Gastrocnemius medialis (tissue), 4 donors: ENCODE data around the gene SYT2. TPM values are rescaled to one million over a fixed set of nuclear protein-coding genes. Genes with fewer than 3 reads are reported as not detected.

Experiments
- ATAC-seq, 2 donors: fragments of 150-250 bp; one replicate each; pipeline ENCODE4 v1.9.1; 2016
- DNase-seq, 2 donors: peaks; one replicate each; pipeline ENCODE4 v3.0.0-alpha.2; 2019
- H3K27ac ChIP-seq, 4 donors: fragments of 200-600 bp; sonication (generic); 1 replicate in 1 of 4; 2 replicates in 3 of 4; pipeline ENCODE4 v1.5.1; 2016 to 2018; ENCODE audit warnings: mild to moderate bottlenecking in 2 of 4, moderate library complexity in 1 of 4
- H3K27me3 ChIP-seq, 3 donors: fragments of 200-600 bp; sonication (generic) in 2 of 3; 1 replicate in 1 of 3; 2 replicates in 2 of 3; pipeline versions ENCODE4 v1.5.1 to v1.6.0; 2016 to 2019; ENCODE audit warnings: mild to moderate bottlenecking in 1 of 3, moderate library complexity in 1 of 3
- H3K36me3 ChIP-seq, 2 donors: fragments of 200-600 bp; sonication (generic) in 1 of 2; one replicate each; pipeline ENCODE4 v1.5.1; 2017 to 2018
- H3K4me1 ChIP-seq, 2 donors: fragments of 200-600 bp; sonication (generic) in 1 of 2; one replicate each; pipeline ENCODE4 v1.5.1; 2016 to 2017; ENCODE audit warnings: mild to moderate bottlenecking in 2 of 2
- H3K4me3 ChIP-seq, 4 donors: fragments of 200-600 bp; sonication (generic) in 3 of 4; 1 replicate in 1 of 4; 2 replicates in 3 of 4; pipeline ENCODE4 v1.5.1; 2016 to 2019; ENCODE audit warnings: mild to moderate bottlenecking in 2 of 4
- H3K9me3 ChIP-seq, 3 donors: fragments of 200-600 bp; sonication (generic) in 2 of 3; 1 replicate in 1 of 3; 2 replicates in 2 of 3; pipeline ENCODE4 v1.5.1; 2016 to 2019
- POLR2A ChIP-seq, 2 donors: fragments of 450-650 bp; IDR thresholded peaks; one replicate each; pipeline ENCODE4 v1.6.1; 2017; ENCODE audit warnings: antibody characterized with exemption in 2 of 2, mild to moderate bottlenecking in 2 of 2, moderate library complexity in 2 of 2
- in situ Hi-C, 4 donors: fragments of 200-750 bp; cut with MboI; loops; one replicate each; pipeline versions ENCODE4 v1.15.0 to v1.8.0; 2017; ENCODE audit warnings: low sequenced_read_pairs in 4 of 4
- intact Hi-C: fragments of 100-400 bp; cut with DNase I; formaldehyde crosslinking; loops from one replicate; pipeline ENCODE4 v1.15.1; 2023; ENCODE audit warnings: low total_unique reads
- total RNA-seq, 4 donors: library from RNA; depleted of rRNA; stranded (reverse); fragments of >200 nt; gene quantifications; one replicate each; pipeline versions ENCODE4 v1.1.0 to v1.2.3, GENCODE V29; 2016
- TF ChIP-seq, protein P1 (sequence below), 5 experiments: fragments of 450-650 bp in 3 of 5; fragments of 200-600 bp in 2 of 5; sonication (generic) in 2 of 5; IDR thresholded peaks in 4 of 5; conservative IDR thresholded peaks in 1 of 5; 1 replicate in 4 of 5; 2 replicates in 1 of 5; pipeline ENCODE4 v1.5.1; 2016 to 2019; ENCODE audit warnings: antibody characterized with exemption in 5 of 5, mild to moderate bottlenecking in 3 of 5, moderate library complexity in 3 of 5

The SYT2 gene
- not detected for total RNA-seq

DNA sequence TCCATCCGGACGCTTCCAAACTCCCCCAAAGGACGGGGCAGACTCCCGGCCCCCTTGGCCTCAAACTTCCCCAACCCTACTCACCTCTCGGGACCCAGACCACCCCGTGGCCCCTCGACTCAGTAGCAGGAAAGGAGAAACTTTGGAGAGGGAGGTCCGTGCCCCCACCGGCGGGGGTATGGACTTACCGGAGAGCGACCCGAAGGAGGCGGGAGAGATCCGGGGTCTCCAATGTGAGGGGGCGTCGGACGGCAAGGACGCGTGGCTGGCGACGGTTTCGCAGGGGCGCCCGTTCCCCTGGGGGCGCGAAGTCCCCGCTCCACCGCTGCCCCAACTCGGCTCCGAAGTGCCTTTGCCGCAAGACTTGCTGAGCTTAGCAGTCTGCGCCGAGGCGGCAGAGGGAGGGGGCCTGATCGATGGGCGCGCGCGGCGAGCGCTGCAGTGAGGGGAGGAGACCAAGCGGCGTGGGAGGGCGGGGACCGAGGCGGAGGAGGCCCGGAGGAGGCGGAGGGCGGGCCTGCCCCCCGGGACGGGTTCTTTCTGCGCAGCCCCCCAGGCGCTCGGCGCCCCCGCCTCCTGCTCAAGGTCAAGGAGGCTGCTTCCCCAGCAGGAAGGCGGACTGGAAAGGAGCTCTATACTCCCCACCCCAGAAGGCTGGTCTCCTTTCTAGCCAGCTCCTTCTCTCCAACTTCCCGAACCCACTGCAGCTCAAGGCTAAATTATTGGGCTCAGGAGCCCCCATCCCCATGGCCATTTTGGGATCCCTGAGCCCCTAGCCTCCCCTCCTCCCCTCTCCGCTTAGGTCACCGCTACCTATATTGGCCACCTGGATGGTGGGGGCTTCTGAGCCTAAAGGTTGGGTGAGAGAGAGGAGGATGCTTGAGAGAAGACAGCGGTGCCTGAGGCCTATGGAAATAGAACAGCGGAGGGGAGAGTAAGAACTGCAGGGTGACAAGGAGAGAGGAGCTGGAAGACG is at the start of gene SYT2:
Gene SYT2 (minus strand): TSS at position 385 of the 976 bp plus-strand sequence. CDS start 104,682 bp downstream, outside the sequence.
- Histone ChIP-seq H3K4me3 (peak within 1 kb of the TSS in 3 of 4 donors; percentile 15 to 38 (median 31)), H3K36me3 (no peaks in the 10 kb centered on the region), H3K9me3 (no peaks in the 10 kb centered on the region), H3K27me3 (peaks cover 47 to 52% (median 52%) of the 10 kb centered on the region in 3 donors), H3K4me1 (peaks cover 0 to 11% of the 10 kb centered on the region in 2 donors), H3K27ac (no peak within 1 kb of the TSS)
- in situ Hi-C loops (loop anchor here (10.0 to 25.0 kb wide), 5 partner anchors 223 to 536 kb away; partner anchors contain the start of genes PPP1R12B (in 3 of the 4) and UBE2T (in 3 of the 4)), intact Hi-C loops (loop anchor here (10.0 kb wide), 2 partner anchors 236 to 366 kb away; partner anchors contain the start of genes PPP1R12B and UBE2T)
- ATAC-seq (no peak), DNase-seq (no peak)
- no peak for TF ChIP-seq POLR2A (IDR thresholded peaks at IDR 0.05)
- TF ChIP-seq, protein P1, sequence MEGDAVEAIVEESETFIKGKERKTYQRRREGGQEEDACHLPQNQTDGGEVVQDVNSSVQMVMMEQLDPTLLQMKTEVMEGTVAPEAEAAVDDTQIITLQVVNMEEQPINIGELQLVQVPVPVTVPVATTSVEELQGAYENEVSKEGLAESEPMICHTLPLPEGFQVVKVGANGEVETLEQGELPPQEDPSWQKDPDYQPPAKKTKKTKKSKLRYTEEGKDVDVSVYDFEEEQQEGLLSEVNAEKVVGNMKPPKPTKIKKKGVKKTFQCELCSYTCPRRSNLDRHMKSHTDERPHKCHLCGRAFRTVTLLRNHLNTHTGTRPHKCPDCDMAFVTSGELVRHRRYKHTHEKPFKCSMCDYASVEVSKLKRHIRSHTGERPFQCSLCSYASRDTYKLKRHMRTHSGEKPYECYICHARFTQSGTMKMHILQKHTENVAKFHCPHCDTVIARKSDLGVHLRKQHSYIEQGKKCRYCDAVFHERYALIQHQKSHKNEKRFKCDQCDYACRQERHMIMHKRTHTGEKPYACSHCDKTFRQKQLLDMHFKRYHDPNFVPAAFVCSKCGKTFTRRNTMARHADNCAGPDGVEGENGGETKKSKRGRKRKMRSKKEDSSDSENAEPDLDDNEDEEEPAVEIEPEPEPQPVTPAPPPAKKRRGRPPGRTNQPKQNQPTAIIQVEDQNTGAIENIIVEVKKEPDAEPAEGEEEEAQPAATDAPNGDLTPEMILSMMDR (IDR thresholded peaks at IDR 0.05 in 4 of 5, conservative IDR thresholded peaks at IDR 0.05 in 1 of 5) = no peak

DNA sequence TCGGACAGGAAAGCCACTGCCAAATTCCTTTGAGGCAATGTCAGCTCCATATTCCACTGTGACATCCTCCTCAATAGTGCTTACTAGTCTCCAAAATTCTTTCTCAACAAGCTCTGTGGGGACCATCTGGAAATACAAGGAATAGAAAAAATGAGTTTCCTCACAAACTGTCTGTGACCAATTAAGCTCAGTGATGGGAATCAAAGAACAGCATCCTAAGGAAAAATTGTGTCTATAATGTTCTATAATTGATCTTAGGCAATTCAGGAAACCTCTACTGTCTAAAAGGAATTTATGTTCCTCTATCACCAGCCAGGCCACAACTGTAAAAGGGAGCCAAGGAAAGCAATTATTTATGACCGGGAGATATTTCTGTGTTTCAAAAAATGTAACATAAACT is 46.1 kb upstream of the SYT2 start:
- TF ChIP-seq POLR2A (IDR thresholded peaks at IDR 0.05) = no peak
- TF ChIP-seq, protein P1 (IDR thresholded peaks at IDR 0.05 in 4 of 5, conservative IDR thresholded peaks at IDR 0.05 in 1 of 5) = no peak
- peaks cover 4 to 85% of the 10 kb centered on the region in 2 donors for H3K36me3 ChIP-seq
- H3K4me3 ChIP-seq = no peak overlapping the region
- H3K9me3 ChIP-seq = no peaks in the 10 kb centered on the region
- intact Hi-C loops = no loop called here
- in situ Hi-C loops = loop anchor here in 2 of 4 donors (25.0 kb wide), 1 partner anchor 231 kb away; no protein-coding TSS in a partner anchor
- H3K27me3 ChIP-seq = no peaks in the 10 kb centered on the region
- no peaks in the 10 kb centered on the region for H3K4me1 ChIP-seq
- ATAC-seq (no peak), DNase-seq (no peak)
- no peak overlapping the region for H3K27ac ChIP-seq

GRCh38 chr1:202754293-202754692 is 44.0 kb upstream of the SYT2 start:
- intact Hi-C loops (no loop called here), in situ Hi-C loops (loop anchor here in 2 of 4 donors (25.0 kb wide), 1 partner anchor 233 kb away; no protein-coding TSS in a partner anchor)

GRCh38 chr1:202752774-202753173 is 42.5 kb upstream of the SYT2 start:
- no peak for DNase-seq
- no peaks in the 10 kb centered on the region for H3K9me3 ChIP-seq
- ATAC-seq = no peak
- no peaks in the 10 kb centered on the region for H3K27me3 ChIP-seq
- no peaks in the 10 kb centered on the region for H3K4me1 ChIP-seq
- in situ Hi-C loops (loop anchor here in 2 of 4 donors (25.0 kb wide), 1 partner anchor 235 kb away; no protein-coding TSS in a partner anchor), intact Hi-C loops (no loop called here)
- H3K27ac ChIP-seq = no peak overlapping the region
- no peak for TF ChIP-seq POLR2A (IDR thresholded peaks at IDR 0.05)
- TF ChIP-seq, protein P1 (IDR thresholded peaks at IDR 0.05 in 4 of 5, conservative IDR thresholded peaks at IDR 0.05 in 1 of 5) = no peak
- no peak overlapping the region for H3K4me3 ChIP-seq
- peaks cover 0 to 80% of the 10 kb centered on the region in 2 donors for H3K36me3 ChIP-seq

More at GRCh38 chr1:202754293-202754692, 44.0 kb upstream of the SYT2 start:
- ATAC-seq (no peak), DNase-seq (no peak)
- no peak overlapping the region for H3K4me3 ChIP-seq
- H3K27me3 ChIP-seq = no peaks in the 10 kb centered on the region
- TF ChIP-seq, protein P1 (IDR thresholded peaks at IDR 0.05 in 4 of 5, conservative IDR thresholded peaks at IDR 0.05 in 1 of 5) = no peak
- TF ChIP-seq POLR2A (IDR thresholded peaks at IDR 0.05) = no peak
- no peaks in the 10 kb centered on the region for H3K4me1 ChIP-seq
- peaks cover 4 to 81% of the 10 kb centered on the region in 2 donors for H3K36me3 ChIP-seq
- no peak overlapping the region for H3K27ac ChIP-seq
- no peaks in the 10 kb centered on the region for H3K9me3 ChIP-seq
